ENCODE data around the gene OXCT1.
"Not testable (repeated sequence)": the region's sequence is repeated elsewhere in the genome, so short reads cannot be mapped to it uniquely, and the experiment has no call there.

OXCT1 gene

DNA sequence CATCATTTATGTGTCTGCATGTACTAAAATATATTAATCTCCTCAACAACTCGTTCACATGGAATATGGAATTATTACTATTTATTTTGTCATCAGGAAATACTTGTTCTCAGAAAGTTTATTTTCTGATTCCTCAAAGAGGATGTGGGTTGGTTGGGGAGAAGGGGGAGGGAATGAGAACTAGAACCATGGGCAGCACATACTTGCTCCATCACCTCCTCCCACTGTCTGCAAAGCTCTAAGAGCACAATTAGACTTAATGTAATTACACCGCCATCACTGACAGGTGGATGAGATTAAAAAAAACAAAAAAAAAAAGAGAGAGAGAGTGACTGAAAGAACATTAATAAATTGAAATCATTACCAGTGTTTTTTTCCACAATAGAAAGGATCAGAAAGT lies 98.2 kb downstream of the OXCT1 start:
- no peak for DNase-seq

DNA sequence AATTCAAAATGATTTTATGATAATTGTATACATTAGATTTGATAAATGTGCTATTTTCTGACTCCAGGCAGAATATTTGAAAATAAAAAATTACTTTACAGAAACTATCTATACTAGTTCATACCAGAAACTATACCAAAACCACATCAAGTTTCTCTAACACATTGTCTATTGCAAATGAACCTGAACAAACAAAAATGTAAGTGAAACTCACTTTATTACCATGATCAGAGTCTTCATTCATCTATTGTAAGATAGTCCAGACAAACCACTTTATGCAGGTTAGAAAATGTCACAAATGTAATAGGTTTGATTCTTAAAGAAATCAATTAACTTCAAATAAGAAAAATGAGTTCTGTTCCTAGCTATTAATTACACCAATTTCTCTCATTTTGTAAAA lies 99.4 kb downstream of the OXCT1 start:
- no peak for DNase-seq

DNA sequence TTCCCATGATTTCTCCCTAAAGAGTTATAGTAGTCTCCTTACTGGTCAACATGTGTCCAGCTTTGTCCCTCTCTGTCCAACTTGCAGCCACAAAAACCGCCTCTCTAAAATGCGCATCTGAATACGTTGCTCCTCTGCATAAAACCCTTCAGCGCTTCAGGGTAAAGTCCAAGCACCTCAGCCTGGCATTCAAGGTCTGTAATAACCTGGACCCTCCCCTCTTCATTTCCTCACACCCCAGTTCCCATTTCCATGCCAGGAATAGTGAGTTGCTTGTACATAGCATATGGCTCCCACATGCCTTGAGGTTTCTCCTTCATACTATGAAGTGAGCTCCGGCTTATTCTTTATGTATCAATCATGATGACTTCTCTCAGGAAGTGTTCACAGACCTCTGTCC lies 101.5 kb downstream of the OXCT1 start:
- DNase-seq = no peak

DNA sequence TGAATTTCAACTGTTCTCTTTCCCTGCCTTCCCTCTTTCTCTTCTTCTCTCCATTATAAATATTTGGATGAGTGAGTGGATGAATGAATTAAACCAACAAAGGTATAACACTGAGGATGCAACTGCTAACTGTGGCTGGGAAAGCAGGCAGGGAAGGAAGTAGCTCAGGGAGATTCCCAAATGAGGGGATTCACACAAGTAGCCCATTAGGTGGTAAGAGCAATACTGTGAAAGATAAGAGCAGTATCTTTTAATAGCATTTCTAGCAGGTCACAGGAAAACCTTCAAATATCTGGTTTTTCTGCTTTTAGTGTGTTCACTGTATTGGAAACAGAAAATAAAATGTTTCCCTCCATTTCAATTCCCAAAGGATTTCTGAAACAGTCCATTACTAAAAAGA lies 105.6 kb downstream of the OXCT1 start:
- no peak for DNase-seq

DNA sequence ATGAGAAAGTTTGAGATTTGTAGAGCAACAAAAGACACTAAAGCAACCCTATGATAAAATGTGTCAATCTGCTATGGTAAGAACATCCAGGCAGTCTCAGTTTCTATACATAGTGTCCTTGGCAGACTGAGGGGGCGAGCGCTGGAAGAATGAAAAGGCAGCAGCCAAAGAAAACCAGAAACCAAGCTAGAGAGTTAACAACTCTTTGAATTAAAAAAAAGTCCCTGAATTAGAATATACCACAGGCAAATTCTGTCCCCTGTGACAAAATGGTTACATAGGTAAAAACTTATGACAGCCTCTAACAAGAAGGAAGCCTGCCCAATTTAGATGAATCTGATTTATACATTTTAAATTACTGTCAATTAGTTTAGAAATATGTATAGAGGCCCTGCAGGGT lies 106.7 kb downstream of the OXCT1 start:
- no peak for DNase-seq

DNA sequence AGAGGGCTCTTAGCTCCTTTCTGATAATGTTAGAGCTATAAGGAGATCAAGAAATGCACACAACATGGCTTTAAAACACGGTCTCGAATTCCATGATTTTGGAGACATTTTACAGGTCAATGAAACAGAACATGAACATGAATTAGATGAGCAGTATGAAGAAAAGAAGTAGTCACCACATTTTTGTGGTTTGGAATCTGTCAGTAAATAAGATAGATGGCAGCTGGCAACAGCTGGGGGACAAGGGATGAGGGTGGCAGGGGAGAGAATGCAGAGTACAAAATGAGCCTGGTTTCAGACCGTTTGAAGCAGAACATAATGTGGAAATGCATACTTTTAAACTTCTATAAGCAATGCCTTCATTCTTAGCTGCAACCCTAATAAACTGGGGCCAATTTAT lies 107.1 kb downstream of the OXCT1 start:
- no peak for DNase-seq

DNA sequence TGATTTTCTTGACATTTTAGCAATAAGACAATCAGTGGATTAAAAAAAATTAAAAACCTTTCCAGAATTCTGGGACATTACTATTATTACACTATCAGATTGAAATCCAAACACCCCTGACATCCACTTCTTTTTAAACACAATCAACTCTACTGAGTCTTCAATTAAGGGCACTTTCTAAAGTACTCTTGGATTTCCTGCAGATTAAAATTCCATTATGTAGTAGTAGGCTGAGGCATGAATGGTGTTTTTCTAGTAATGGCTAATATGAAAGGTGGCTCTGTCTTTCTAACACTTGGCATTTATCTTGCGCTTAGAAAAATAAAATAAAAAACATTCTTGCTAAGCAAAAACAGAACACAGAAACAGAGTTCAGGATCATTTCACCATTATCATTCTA lies 107.8 kb downstream of the OXCT1 start:
- DNase-seq = no peak

DNA sequence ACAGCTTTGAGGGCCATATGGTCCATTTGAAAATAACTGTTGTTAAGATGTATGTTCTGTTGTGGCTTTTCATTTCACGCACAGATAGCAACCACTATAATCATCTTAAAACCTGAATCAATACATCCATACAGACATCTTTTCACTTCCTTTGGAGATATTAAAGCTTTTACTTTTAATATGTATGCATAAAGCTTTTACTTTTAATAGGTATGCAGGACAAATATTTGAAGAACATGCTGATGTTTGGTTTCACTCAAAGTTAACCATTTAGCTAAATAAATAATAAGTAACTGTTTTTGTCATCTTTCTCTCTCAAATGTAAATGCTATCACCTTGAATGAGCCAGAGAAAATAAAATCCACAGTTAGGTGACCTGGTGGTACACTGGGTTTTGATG lies 108.6 kb downstream of the OXCT1 start:
- DNase-seq = no peak

DNA sequence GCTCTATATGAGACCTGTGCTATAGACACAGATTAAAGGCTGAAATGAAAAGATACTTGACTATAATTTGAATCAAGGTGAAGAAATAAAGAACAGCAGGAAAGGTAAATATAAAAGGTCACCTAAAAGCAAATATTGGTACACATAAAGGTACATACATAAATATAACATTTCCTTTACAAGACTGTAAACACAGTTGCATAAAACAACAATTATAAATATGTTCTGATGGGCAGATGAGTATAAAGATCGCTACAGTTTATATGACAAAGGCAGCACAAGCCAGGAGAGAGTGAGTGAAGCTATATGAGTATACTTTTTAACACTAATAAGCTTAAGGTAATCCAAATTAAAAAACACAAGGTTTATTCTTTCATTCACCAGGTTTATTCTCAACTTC lies 114.5 kb downstream of the OXCT1 start:
- DNase-seq = no peak

DNA sequence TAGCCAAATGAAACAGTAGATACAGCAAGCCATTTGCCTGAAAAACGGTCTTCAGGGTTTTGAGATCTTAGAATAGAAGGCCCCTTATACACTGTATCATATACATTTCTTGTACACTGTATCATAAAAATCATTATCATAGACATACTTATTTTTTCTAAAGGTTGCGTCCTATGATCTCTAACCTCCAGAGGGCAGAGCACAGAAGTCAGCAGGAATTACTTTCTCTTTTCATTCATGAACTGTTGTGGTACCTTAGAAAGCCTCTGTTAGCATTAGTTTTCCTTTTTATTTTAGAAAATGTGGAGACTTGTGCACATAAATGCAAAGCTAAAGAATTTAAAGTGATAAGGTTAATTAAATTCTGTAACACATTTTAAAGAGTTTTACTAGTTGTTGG lies 115.4 kb downstream of the OXCT1 start:
- DNase-seq = no peak

DNA sequence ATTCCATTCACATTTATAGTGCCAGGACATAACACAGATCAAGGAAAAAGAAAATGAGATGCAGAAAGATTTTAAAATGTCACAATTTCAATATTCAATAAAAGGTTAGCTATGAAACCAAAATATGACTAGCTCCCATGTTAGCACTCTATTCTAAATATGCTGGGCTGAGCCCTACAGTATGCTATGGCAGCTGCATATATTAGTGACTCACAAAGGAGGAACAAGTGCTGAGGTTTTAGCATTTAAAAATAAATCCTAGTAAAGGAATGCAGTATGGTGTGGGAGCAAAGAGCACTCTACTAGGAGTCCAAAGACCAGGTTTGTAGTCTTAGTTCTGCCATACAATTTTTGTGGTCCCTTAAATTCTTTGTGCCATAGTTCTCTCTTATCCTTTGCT lies 118.4 kb downstream of the OXCT1 start:
- DNase-seq = no peak

DNA sequence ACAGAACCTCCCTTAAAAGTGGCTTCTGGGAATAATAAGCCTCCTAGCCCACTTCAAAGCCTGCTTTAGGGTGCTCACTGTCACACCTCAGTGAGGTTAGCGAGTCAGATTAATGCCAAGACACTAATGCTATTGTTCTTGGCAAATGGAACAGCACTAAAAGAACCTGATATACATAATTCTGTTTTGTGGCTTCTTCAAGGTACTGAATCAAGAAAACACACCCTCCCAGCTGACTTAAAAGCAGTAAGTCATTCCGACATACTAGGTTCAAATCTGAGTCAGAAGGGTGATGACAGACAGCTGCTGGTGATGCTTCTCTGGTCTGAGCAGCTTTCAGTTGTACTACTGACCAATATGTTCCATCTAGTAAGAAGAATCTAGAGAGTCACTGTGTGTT lies 121.6 kb downstream of the OXCT1 start:
- DNase-seq = no peak

DNA sequence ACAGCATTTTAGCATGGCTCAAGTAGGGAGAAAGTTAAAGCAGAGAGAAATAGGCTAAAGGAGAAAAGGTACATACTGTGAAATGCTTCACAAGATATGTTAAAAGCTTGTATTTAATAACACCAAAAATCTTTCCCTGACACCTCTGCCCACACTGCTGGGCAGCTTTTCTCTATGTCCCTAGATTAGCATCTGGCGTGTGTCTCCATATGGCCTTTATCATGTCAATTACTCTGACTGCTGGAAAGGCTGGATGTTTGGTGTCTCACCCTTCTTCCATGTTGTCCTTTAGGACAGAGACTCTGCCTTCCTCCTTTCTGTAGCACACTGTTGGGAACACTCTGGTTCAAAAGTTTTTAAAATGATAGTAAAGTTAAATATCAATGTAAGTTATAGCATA lies 122.5 kb downstream of the OXCT1 start:
- DNase-seq = no peak

DNA sequence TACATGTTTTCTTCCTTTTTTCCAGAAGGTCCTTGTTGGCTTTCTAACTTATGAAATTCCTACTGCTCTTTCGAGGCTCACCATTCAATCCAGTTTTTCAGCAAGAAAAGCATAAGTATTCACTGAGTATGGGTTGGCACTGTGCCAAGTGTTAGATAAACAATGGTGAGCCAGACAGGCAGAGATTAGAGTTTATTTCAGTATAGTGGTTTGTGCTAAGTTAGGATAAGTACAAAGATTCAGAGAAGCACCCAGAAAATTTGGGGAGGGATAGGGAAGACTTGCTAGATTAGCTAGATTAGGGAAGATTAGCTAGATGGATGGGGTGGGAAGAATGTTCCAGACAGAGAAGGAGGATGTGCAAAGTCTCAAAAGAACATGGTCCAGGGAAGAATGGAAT lies 122.9 kb downstream of the OXCT1 start:
- DNase-seq = no peak

DNA sequence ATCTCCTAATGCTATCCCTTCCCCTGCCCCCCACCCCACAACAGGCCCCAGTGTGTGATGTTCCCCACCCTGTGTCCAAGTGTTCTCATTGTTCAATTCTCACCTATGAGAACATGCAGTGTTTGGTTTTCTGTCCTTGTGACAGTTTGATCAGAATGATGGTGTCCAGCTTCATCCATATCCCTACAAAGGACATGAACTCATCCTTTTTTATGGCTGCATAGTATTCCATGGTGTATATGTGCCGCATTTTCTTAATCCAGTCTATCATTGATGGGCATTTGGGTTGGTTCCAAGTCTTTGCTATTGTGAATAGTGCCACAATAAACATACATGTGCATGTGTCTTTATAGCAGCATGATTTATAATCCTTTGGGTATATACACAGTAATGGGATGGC lies 127.6 kb downstream of the OXCT1 start:
- not testable (repeated sequence) for DNase-seq

DNA sequence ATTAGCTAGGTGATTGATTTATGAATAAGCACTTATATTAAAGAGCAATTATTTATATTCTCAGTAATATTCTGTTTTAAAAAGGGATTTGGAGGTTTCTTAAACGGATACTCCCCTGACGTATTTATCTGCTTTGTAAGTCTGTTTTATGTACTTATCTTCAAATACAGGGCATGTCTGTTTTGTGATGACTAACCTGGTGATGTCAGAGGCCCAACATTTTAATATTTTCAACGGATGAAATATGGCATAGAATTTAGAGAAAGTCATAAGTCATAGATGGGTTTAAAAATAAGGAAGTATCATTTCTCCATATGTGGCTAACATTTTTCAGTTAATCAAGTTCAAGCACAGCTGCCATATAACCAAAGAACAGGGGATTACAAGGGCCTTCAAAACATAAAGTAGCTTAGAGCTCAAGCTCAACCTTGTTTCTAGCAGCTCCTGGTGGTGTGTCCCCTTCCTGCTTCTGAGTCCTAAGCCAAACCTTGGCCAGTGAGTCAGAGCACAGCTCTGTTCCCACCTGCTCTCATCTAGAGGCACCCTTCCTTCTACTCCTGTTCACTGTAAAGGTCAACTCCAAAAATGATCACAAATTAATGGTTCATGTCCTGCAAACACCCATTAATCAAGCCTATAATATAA lies 131.4 kb downstream of the OXCT1 start:
- DNase-seq = no peak

DNA sequence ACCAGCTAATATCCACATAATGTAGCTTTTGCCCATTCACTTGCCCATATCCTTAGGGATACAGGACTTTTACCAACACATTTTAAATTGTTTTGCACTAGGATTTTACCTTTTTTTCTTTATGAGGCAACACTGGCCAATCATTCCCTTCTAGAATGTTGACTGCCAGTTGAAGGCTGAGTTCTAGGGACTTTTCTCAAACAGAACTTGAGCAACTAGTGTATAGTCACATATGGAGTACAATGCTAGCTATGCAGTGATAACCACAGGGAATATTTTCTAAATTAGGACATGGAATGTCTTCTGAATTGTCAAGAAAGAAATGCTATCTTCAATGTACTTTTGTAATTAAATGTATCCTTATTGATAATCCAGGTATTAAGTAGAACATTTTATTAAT lies 133.6 kb downstream of the OXCT1 start:
- DNase-seq = no peak

DNA sequence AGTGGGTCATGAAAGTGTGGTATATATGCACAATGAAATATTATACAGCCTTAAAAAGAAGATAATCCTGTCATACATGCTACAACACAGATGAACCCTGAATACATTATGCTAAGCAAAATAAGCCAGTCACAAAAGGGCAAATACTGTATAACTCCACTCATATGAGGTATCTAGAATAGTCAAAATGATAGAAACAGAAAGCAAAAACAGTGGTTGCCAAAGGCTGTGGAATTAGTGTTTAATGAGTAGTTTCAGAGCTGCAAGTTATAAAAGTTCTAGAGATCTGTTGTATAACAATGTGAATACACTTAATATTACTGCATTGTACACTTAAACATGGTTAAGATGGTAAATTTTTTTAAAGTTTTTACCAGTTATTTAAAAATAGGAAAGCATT lies 135.0 kb downstream of the OXCT1 start:
- DNase-seq = no peak

DNA sequence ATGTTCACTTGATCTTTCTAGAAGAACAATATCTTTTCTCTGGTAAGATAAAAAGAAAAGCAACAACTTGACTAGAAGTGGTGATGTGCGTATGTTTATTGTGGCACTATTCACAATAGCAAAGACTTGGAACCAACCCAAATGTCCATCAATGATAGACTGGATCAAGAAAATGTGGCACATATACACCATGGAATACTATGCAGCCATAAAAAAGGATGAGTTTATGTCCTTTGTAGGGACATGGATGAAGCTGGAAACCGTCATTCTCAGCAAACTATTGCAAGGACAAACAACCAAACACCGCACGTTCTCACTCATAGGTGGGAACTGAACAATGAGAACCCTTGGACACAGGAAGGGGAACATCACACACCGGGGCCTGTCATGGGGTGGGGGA lies 140.8 kb downstream of the OXCT1 start:
- not testable (repeated sequence) for DNase-seq

DNA sequence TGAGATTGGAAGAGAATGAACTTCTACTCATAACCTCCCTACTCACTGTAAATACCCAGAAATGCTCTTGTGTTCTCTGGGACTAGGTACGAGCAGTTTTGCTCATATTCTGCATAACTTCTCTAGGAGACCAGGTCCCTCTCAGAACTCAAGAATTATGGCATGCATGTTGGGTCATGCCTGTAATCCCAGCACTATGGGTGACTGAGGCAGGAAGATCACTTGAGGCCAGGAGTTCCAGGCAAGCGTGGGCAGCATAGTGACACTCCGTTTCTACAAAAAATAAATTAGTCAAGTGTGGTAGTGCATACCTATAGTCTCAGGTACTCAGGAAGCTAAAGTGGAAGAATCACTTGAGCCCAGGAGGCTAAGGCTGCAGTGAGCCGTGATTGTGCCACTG lies 141.9 kb downstream of the OXCT1 start:
- DNase-seq = no peak

DNA sequence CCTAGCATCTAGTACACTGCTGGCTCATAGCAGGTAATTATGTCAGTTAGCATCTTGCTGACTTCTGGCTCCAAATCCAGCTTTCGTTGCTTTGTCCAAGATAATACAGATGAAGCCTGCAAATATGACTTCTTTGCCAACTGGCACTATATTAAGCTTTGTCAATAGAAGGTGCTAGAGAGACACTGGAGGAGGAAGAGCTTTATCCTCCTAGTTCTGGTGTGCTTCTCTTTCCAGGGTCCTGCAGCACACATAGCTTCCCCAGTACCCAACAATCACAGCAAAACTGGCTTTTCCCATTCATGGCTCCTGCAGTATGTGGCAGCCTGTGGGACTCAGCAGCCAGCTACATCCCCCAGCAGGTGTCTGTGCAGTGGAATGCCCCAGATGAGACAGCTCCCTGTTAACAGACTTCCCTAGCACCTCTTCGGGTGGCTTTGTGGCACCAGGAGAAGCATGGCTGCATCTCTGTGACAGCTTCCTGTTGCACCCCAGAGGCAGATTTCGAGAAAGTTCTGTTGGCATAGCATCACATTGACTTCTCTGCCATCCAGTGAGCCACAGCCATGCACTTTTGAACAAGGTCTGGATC lies 147.8 kb downstream of the OXCT1 start:
- no peak for DNase-seq

DNA sequence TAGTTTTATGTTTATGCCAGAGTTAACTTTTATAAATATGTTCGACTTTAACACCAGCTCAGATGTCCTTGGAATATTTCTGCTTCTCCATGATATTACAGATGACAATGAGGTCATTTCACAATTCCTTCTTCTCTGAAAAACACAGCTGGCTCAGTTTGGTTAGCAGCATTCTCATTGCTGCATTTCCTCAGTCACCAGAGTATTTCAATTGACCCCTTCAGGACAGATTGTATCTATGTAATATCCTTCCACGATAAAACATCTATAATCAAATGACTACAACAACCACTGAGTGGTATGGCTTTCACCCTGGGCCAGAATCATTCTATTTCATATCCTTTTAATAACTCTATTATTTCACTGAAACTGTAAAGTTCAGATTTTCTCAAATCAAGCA lies 148.7 kb downstream of the OXCT1 start:
- DNase-seq = no peak

DNA sequence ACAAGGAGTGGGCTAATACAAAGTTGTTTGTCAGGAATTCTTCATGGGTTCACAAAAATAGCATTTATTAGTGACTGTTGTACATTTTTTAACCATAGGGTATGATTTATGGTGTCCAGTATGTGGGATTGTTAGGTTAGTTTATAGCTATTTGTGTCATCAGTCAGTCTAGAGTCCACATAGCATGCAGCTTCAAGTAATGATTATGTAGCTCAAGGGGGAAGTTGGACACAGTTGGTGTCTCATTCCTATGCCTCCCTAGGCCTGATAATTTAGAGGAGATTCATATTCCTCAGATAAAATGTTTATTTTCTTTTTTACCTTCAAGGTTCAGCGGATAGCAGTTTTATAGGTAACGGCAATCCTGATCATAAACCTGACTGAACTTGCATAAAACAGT lies 153.8 kb downstream of the OXCT1 start:
- no peak for DNase-seq

DNA sequence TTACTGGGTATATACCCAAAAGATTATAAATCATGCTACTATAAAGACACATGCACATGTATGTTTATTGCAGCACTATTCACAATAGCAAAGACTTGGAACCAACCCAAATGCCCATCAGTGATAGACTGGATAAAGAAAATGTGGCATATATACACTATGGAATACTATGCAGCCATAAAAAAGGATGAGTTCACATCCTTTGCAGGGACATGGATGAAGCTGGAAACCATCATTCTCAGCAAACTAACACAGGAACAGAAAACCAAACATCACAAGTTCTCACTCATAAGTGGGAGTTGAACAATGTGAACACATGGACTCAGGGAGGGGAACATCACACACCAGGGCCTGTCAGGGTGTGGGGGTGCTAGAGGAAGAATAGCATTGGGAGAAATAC lies 155.8 kb downstream of the OXCT1 start:
- not testable (repeated sequence) for DNase-seq

DNA sequence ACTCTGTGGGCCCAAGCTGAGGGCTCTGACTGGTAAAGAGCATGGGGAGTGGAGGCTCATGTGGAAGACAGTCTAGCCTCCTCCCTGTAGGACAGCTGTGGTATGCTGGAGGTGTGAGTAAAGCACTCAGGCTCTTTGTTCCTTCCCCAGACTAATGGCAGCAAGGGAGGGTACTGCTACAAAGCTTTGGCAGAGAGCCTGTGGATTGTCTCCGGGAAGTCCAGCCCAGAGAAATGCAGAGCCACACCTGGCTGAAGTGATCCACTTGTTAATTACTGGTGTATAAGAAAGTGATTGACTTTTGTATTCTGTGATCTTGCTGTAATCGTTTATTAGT lies 161.7 kb downstream of the OXCT1 start:
- DNase-seq = no peak

Data from NCI-H187 treated with DMSO at 0.1 percent for 48 hours (cell line).